ENCODE data around the gene SLC9A8. TPM values are rescaled to one million over a fixed set of nuclear protein-coding genes. Genes with fewer than 3 reads are reported as not detected.

The SLC9A8 gene
- polyA plus RNA-seq, 1 donor from 2014 or later, result 6.7 TPM

Small RNA genes lying within 50 kb of the gene (small RNA-seq; reads per million reads assigned to genes)
- gene RF00017, result 0 reads per million in 3 experiments
- gene RF00019, result 0 to 1.2 (median 0) reads per million in 3 experiments
- gene RNU6-919P, result 0 reads per million in 3 experiments

Other genes starting within 250 kb of the SLC9A8 start
- gene PTGIS, start 244.7 kb upstream of the SLC9A8 start, polyA plus RNA-seq, result 3.0 and 3.2 TPM in 2 replicates
- 34.7 and 36.8 TPM in 2 replicates for gene B4GALT5, start 99.0 kb upstream of the SLC9A8 start, polyA plus RNA-seq
- 1.7 and 1.9 TPM in 2 replicates for gene SPATA2, start 102.7 kb downstream of the SLC9A8 start, polyA plus RNA-seq
- gene RNF114, start 123.6 kb downstream of the SLC9A8 start, polyA plus RNA-seq, result 109 and 129 TPM in 2 replicates
- gene SNAI1, start 170.2 kb downstream of the SLC9A8 start, polyA plus RNA-seq, result 0.31 TPM in 1 of 2 replicates, not detected in the other

All from neural cell (in vitro differentiated cells).